HL-60/S4 treated with phorbol 12-myristate 13-acetate at 8.2 ng/mL for 4 days and 3 days (cell line): ENCODE data around the gene LRBA.

ENCODE experiments used
- in situ Hi-C: fragments of 300-500 bp; cut with MboI; formaldehyde crosslinking; loops from 2 replicates; pipeline ENCODE4 v1.15.0; 2022; ENCODE audit warnings: low sequenced_read_pairs

Gene LRBA

GRCh38 chr4:150817017-150817416 is 198.1 kb downstream of the LRBA start:
- in situ Hi-C loops, result no loop called here

DNA sequence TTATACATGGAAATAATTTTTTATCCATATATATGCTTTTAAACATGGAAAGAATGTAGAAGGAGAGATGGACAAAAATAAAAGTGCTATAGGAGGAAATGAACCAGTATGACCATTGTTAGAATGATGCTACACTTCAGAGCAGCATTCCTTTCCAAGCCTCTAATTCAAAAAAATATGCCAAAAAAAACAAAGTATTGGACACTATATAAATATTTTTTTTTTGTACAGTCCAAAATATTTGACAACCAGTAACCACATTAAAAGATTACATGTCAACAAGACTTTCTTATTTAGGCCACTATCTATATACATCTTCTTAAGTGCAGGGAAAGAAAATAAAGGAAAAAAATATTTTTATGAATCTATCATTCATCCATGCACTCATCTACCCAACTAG is 198.6 kb downstream of the LRBA start:
- in situ Hi-C loops, result no loop called here

- in situ Hi-C loops, result no loop called here
Observed at GRCh38 chr4:150814873-150815272, 200.2 kb downstream of the LRBA start.

DNA sequence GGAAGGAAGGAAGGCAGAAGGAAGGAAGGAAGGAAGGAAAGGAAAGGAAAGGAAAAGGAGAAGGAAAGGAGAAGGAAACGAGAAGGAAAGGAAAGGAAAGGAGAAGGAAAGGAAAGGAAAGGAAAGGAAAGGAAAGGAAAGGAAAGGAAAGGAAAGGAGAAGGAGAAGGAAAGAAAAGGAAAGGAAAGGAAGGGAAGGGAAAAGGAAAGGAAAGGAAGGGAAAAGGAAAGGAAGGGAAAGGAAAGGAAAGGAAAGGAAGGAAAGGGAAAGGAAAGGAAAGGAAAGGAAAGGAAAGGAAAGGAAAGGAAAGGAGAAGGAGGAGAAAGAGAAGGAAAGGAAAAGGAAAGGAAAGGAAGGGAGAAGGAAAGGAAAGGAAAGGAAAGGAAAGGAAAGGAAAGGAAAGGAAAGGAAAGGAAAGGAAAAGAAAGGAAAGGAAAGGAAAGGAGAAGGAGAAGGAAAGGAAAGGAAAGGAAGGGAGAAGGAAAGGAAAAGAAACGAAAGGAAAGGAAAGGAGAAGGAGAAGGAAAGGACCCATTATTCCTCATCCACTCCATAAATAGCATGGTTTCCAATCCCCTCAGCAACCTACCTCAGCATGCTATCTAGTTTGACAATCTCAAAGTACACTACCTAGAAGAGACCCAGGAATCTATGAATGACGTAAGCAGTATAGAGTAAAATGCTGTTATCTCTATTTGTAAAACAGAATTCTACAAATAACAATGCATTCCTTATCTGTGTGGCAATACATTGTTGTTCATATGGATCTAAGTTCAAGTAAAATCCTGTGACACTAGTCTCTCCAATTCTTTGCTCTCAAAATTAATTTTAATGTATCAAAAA is 209.7 kb downstream of the LRBA start:
- in situ Hi-C loops, result no loop called here

DNA sequence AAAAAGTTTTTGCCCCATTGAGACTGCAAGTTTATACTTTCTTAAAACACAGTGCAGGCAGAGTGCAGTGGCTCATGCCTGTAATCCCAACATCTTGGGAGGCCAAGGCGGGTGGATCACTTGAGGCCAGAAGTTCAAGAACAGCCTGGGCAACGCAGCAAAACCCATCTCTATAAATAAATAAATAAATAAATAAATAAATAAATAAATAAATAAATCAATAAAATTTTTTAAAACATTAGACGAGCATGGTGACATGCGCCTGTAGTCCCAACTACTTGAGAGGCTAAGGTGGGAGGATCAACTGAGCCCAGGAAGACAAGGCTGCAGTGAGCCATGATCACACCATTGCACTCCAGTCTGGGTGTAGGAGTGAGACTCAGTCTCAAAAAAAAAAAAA is 213.3 kb downstream of the LRBA start:
- in situ Hi-C loops, result no loop called here

GRCh38 chr4:150799207-150799606 is 215.9 kb downstream of the LRBA start:
- in situ Hi-C loops, result no loop called here

- in situ Hi-C loops, result no loop called here
Observed at GRCh38 chr4:150794706-150795105, 220.4 kb downstream of the LRBA start.

DNA sequence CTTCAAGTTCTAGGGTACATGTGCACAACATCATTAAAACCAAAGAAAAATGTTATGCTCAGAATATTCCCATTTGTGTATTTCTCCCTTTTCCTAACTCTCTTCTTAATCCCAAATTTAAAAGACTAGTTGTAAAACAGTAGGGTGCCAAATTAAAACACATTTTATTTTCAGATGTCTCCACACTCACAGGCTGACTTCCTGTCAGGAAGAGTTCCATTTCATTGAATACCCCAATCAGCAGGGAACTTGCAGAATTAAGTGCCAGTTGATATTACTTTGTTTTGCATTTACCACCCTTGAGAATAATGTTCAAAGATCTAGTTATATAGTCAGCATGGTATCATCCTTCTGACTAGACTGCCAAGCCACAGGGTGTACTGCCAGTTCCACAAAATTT is 225.2 kb downstream of the LRBA start:
- in situ Hi-C loops, result no loop called here

DNA sequence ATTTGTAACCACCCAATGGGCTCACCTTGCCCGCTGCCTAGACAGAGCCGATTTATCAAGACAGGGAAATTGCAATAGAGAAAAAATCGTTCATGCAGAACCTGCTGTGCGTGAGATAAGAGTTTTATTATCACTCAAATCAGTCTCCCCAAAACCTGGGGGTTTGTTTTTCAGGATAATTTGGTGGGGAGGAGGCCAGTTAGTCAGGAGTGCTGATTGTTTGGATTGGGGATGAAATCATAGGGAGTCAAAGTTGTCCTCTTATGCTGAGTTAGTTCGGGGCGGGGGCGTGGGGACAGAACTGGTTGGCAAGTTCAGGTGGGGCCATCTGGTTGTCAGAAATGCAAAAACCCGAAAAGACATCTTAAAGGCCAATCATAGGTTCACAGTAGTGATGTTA is 230.1 kb downstream of the LRBA start:
- in situ Hi-C loops, result no loop called here

GRCh38 chr4:150784305-150784704 is 230.8 kb downstream of the LRBA start:
- in situ Hi-C loops, result no loop called here

DNA sequence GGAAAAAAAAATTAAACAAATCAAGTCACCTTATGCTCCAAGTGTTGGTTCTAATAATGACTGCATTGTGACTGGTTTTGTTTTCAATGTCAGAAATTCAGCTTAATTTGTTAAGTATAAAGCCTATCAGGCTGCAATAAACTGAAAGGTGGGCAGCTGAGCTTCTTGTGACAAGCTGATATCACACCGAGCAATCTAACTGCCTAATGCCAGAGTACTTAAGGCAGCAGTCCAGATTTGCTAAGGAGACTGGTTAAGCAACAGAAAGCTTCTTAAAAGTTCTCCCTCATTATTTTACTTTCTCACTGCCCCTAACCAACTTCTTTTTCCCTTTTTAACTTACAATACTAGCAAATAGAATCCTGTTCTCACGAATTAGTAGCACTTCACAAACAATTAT is 232.2 kb downstream of the LRBA start:
- in situ Hi-C loops, result no loop called here

- in situ Hi-C loops, result no loop called here
Observed at GRCh38 chr4:150782311-150782710, 232.8 kb downstream of the LRBA start.

- in situ Hi-C loops, result no loop called here
Observed at GRCh38 chr4:150781191-150781590, 233.9 kb downstream of the LRBA start.

DNA sequence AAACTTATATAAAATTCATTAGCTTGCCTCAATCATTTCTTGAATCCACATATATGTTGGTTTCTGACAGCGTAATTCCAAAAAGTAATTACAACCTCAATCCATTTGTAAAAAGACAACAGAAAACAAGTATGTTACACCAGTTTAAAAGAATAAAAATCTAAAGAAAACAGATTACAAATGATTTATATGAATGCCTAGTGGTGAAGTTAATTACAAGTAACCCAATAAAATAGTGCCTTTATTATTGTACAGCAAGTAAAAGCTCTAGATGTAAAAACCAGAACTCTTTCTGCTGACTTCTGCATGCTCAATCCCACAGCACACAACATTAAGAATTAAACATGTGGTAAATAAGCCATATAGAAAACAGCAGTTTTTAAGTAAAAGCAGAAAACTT is 235.4 kb downstream of the LRBA start:
- in situ Hi-C loops, result no loop called here

- in situ Hi-C loops, result no loop called here
Observed at GRCh38 chr4:150773729-150774449, 241.2 kb downstream of the LRBA start.

DNA sequence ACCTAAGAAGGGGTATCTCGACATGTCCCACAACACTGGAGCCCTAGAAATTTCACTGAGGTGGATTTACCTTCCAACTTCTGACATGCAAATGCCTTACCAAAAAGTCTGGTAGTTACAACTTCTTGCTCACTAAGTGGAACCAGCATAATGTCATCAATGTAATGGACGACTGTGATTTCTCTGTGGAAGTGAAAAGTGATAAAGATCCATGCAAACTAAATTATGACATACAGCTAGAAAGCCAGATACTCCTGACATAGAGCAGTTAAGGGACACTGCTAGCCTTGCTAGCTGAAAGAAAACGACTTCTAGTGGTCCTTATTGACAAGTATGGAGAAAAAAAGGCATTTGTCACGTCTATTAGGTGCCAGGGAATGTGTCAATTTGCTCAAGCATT is 242.1 kb downstream of the LRBA start:
- in situ Hi-C loops, result no loop called here

DNA sequence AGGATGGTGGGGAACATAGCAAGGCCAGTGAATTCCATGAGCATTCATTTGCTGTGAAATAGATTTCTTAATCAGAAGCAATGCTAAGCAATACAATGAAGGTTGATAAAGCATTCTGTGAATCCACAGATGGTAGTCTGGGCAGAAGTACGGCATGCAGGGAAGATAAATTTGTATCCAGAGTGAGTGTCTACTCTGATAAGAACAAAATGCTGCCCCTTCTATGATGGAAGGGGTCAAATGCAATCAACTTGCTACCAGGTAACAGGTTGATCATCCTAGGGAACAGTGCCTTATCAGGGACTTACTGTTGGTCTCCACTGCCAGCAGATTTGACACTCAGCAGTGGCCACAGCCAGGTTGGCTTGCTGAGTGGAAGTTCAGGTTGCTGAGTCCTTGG is 243.7 kb downstream of the LRBA start:
- in situ Hi-C loops, result no loop called here

GRCh38 chr4:150769845-150770244 is 245.2 kb downstream of the LRBA start:
- in situ Hi-C loops, result no loop called here

DNA sequence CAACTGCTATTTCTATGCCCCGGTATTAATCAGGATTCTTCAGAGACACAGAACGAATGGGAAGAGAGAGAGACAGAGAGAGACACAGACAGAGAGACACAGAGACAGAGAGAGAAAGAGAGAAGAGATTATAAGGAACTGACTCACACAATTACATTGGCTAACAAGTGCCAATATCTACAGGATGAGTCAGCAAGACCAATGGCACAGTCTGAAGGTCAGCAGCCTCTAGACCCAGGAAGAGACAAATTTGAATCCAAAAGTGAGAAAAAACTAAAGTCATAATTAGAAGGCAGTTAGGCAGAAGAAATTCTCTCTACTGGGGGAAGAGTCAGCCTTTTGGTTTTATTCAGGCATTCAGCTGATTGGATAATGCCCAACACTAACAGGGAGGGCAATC is 245.8 kb downstream of the LRBA start:
- in situ Hi-C loops, result no loop called here

- in situ Hi-C loops, result no loop called here
Observed at GRCh38 chr4:150768497-150768896, 246.6 kb downstream of the LRBA start.

GRCh38 chr4:150765216-150765615 is 249.9 kb downstream of the LRBA start:
- in situ Hi-C loops, result no loop called here

DNA sequence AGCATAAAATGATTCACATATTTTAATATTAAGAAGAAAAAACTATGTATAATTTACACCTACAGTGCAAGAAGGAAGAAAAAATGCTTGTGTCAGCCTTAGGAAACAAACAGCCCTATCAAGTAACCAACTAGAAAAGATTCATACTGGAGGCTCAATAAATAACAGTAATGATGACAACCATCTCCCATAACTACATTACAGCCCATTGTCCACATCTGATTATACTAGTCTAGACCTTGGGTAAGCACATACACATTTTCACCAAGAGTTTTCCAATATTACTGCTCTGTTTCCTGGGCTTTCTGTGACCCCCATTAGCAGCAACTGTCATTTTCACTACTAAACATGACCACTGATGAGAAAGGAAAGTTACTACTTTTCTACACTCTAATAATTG is 263.4 kb downstream of the LRBA start:
- in situ Hi-C loops, result no loop called here
